GM18520 (cell line): Measurements from ENCODE around the gene GALNT5.
"Not testable (repeated sequence)": the region's sequence is repeated elsewhere in the genome, so short reads cannot be mapped to it uniquely, and the experiment has no call there.

Experiments used
- ATAC-seq: cut with Tn5 transposase; IDR thresholded peaks from one replicate; pipeline ENCODE4 v1.9.1; 2021; ENCODE audit not compliant: unreplicated experiment

Gene GALNT5

GRCh38 chr2:157246765-157247407 is 10.6 kb upstream of the GALNT5 start:
- no peak for ATAC-seq

- ATAC-seq, result no peak
Measured at GRCh38 chr2:157250836-157251235, 6.7 kb upstream of the GALNT5 start.

GRCh38 chr2:157251932-157252331 is 5.6 kb upstream of the GALNT5 start:
- no peak for ATAC-seq

GRCh38 chr2:157252529-157252928 is 5.0 kb upstream of the GALNT5 start:
- no peak for ATAC-seq

DNA sequence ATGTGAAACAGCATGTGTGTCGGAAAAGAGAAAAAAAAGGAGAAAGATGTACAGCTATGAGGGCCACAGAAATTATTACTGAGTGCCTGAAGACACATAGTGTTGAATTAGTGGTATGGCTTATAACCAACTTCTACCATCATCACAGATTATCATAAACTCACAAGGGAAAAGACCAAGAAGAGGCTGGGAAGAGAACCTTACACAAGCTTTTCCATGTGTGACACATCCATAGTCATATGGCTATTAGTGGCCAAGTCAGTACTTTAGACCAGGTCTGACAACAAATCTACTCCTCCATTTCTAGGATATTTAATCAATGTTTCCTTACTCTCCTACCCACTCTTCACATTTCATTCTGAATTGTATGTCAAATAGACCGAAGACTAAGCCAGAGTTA is 3.5 kb upstream of the GALNT5 start:
- no peak for ATAC-seq

GRCh38 chr2:157255746-157256145 is 1.8 kb upstream of the GALNT5 start:
- ATAC-seq, result no peak

GRCh38 chr2:157256626-157257025 is 879 bp upstream of the GALNT5 start:
- peak; percentile 97 for ATAC-seq

- ATAC-seq, result no peak
Measured at GRCh38 chr2:157258520-157259326, 1.2 kb downstream of the GALNT5 start.

DNA sequence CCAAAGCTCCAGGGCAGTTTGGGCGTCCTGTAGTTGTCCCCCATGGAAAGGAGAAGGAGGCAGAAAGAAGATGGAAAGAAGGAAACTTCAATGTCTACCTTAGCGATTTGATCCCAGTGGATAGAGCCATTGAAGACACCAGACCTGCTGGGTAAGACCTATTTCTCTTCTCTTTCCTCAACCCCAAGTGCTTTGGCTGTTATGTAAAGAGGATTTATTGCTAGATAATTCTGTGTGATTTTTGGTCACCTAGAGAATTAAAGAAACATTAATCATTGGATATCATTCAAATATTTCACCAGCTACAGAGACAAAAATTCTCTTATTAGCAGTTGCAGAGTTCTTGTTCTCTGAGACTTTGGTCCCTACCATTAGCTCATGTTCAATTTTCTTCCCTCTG is 1.9 kb downstream of the GALNT5 start:
- ATAC-seq, result no peak

GRCh38 chr2:157259960-157260359 is 2.5 kb downstream of the GALNT5 start:
- ATAC-seq, result no peak

- no peak for ATAC-seq
Measured at GRCh38 chr2:157260533-157261198, 3.2 kb downstream of the GALNT5 start.

DNA sequence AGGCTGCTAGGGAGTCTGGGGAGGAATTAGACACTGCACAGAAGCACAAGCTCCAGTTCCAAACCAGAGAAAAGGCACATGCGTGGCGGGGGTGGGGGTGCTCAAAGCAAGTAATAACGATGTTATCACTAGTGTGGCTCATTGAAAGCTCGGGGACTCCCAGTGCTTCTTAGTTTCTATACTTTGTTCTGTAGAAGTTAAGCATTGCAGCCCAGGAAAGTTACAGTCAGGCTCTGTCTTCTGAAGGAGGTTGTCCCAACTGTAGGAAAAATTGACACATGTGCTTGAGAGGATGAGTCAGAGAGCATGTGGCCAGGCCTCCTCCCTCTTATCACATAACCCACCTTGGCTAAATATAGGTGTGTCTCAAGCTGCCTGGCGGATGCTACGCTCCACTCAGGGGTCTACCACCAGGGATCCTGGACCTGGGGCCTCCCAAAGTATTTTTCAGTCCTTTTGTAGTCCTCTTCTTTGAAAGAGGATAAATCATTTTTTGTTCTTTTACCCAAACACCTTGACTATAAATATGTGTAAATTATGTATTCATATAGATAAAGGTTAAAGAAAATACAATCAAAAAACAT is 3.8 kb downstream of the GALNT5 start:
- ATAC-seq, result no peak

GRCh38 chr2:157262248-157262647 is 4.7 kb downstream of the GALNT5 start:
- ATAC-seq, result no peak

GRCh38 chr2:157264099-157264498 is 6.6 kb downstream of the GALNT5 start:
- no peak for ATAC-seq

- no peak for ATAC-seq
Measured at GRCh38 chr2:157265825-157266224, 8.3 kb downstream of the GALNT5 start.

DNA sequence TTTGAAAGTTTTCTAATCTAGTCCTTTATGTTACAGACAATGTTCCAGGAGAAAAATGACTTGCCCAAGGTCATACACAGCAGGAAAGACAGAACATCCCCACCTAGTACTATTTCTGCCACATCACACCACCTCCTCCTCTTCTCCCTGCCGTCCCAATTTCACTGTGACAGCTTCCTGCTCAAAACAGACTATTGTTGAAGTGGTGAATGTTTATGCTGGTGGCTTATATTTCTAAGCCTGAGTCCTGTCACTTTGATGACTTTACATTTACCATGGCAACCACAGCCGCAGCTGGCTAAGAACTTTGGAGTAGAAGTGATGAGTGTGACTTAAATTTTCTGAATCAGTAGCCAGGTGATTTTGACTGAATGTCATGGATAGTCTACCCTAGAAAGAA is 10.0 kb downstream of the GALNT5 start:
- ATAC-seq, result no peak

DNA sequence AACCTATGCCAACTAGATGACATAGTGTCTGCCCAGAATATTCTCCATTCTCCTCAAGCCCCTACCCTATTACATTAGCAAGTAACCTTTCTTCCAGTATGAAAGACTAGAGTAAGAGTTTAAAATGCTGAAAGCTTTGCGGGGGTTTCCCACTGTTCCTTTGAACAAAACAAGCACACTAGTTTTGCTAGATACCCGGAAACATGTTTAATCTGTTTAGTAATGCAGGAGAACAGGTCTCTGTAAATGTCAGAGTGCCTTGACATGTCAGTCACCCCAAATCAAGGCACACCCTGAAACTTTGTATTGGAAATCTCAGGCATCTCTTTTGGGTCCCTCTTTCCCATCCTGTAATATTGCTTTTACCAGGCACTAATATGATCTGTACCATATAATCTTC is 11.6 kb downstream of the GALNT5 start:
- ATAC-seq, result no peak

DNA sequence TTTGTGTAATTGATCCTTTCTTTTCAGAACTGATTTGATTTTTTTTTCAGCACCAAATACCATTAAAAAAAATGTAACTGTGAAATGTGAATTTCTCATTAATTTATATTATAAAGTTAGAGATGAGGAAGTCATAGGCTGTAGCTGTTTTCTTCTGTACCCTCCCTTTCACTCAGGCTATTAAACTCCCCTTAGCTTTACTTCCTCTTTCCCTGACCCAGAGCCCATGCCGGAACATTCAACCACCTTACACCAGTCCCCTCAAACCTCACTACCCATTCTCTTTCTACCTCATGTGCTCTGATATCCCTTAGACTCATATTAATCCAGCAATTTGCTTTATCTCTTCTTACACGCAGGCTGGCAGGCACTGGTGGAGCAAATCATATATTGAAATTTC is 12.4 kb downstream of the GALNT5 start:
- ATAC-seq, result no peak

DNA sequence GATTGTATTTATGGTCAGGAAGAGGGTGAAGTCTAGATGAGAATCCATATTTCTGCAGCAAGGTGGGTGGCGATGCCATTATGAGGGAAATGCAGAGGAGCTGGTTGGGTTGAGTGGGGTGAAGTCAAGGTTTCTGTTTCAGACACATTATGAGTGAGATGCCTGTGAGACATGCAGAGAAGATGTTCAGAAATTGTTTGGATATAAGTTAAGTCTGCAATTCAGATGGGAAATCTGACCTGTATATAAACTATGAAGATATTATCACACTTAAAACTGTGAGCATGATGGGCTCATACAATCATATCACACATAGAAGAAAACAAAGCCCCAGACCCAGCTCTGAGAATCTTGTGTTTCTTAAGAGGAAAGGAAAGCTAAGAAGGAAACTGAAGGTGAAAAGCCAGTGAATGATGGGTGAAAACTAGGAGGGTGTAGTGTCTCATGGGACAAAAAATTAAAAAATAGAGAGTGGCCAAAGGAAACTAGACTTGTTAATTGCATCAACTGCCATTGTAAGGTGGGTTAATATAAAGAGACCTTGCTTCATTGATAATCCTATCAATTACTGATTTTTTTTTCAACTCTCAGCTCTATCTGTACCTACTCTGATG is 14.2 kb downstream of the GALNT5 start:
- peak; percentile 29 for ATAC-seq

DNA sequence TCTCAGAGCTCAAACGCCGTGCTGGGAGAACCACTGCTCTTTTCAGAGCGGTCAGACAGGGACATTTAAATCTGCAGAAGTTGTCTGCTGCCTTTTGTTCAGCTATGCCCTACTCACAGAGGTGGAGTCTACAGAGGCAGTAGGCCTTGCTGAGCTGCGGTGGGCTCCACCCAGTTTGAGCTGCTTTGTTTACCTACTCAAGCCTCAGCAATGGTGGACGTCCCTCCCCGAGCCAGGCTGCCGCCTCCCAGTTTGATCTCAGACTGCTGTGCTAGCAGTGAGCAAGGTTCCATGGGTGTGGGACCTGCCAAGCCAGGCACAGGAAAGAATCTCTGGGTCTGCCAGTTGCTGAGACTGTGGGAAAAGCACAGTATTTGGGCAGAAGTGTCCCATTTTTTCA is 21.8 kb downstream of the GALNT5 start:
- ATAC-seq, result not testable (repeated sequence)

DNA sequence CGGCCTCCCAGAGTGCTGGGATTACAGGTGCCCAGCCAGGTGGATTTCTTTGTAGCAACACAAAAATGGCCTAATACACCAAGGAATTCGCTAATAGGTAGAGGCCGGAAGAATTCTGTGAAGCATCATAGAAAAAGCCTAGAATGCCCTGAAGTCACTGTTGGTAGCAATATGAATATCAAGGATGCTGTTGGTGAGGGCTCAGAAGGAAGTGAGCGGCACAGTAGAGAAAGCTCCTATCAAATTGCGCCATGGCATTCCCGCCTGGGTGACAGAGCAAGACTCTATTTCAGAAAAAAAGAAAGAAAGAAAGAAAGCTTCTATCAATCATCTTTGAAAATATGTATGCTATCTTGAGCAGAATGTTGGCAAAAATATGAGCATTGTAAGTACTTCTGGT is 23.8 kb downstream of the GALNT5 start:
- no peak for ATAC-seq
